ENCODE results near the gene MZB1. TPM values are rescaled to one million over a fixed set of nuclear protein-coding genes. Genes with fewer than 3 reads are reported as not detected.
A peak's percentile ranks its signal among the peaks of the same experiment; 100 is the strongest.

MZB1 gene
- total and polyA plus RNA-seq, 2 of the 13 experiments (the other 11 are each of a cell fraction or from before 2014, with no cell fraction given), result 0.31 to 0.40 TPM

DNA sequence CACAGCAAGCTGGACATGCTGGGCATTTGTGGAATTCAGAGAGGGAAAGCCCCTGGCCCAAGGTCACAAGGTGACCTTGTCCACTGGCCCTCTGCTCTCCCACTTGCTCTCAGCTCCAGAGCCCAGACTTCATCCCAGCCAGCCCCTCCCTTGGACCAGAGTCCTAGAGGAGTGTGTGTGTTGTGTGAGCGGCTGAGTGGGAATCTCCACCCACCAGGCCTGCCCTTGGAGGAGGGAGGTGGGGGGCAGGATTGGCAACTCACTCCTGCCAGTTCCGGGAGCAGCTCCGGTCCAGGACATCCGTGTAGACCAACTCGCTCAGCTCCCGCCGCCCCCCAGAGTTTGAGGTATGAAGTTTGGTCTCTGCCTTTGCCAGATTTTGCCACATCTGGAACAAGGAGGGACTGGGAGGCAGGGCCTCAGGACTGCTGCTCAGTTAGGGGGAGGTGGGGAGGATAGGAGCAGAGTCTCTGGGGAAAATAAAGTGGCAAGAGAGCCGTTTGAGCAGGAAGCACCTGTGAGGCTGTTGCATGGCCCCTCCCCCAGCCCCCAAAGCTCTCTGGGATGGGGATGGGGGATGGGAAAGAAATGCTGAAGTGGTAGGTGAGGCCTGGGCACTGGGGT lies 1.4 kb downstream of the MZB1 start (continued):
- TF ChIP-seq CBX5 (CRISPR knock-in tag; IDR thresholded peaks at IDR 0.05; ENCODE audit: borderline replicate concordance) (no peak), MEIS1 (CRISPR knock-in tag; IDR thresholded peaks at IDR 0.05; ENCODE audit: borderline replicate concordance) (no peak), NR2F2 (IDR thresholded peaks at IDR 0.05; ENCODE audit: borderline replicate concordance, low read depth) (no peak), TCF7L2 (IDR thresholded peaks at IDR 0.05; ENCODE audit: low read depth, low read length) (no peak), ZNF644 (CRISPR knock-in tag; IDR thresholded peaks at IDR 0.05; ENCODE audit: low read depth) (no peak), IRF2 (CRISPR knock-in tag; IDR thresholded peaks at IDR 0.05) (peak; percentile 48; the same call in 1 of the 2 replicates), ZNF331 (CRISPR knock-in tag; IDR thresholded peaks at IDR 0.05) (no peak), FIP1L1 (IDR thresholded peaks at IDR 0.05; ENCODE audit: borderline replicate concordance, insufficient read depth, low read depth, low read length) (no peak), HOMEZ (CRISPR knock-in tag; IDR thresholded peaks at IDR 0.05; ENCODE audit: low read depth) (no peak), GATAD1 (CRISPR knock-in tag; IDR thresholded peaks at IDR 0.05) (no peak), RARG (CRISPR knock-in tag; IDR thresholded peaks at IDR 0.05; ENCODE audit: low read depth) (no peak), ZNF276 (CRISPR knock-in tag; IDR thresholded peaks at IDR 0.05; ENCODE audit: low read depth) (no peak), ZNF709 (CRISPR knock-in tag; IDR thresholded peaks at IDR 0.05) (no peak), DDIT3 (CRISPR knock-in tag; IDR thresholded peaks at IDR 0.05) (no peak), ZNF800 (CRISPR knock-in tag; IDR thresholded peaks at IDR 0.05) (no peak), ZNF703 (CRISPR knock-in tag; IDR thresholded peaks at IDR 0.05; ENCODE audit: borderline replicate concordance) (no peak), HMG20A (CRISPR knock-in tag; IDR thresholded peaks at IDR 0.05; ENCODE audit: borderline replicate concordance) (no peak), ZBTB10 (CRISPR knock-in tag; IDR thresholded peaks at IDR 0.05; ENCODE audit: borderline replicate concordance) (no peak), KDM2A (CRISPR knock-in tag; IDR thresholded peaks at IDR 0.05; ENCODE audit: borderline replicate concordance, low read depth) (peak; percentile 56; the same call in 1 of the 2 replicates)
- TF ChIP-seq, protein P1, sequence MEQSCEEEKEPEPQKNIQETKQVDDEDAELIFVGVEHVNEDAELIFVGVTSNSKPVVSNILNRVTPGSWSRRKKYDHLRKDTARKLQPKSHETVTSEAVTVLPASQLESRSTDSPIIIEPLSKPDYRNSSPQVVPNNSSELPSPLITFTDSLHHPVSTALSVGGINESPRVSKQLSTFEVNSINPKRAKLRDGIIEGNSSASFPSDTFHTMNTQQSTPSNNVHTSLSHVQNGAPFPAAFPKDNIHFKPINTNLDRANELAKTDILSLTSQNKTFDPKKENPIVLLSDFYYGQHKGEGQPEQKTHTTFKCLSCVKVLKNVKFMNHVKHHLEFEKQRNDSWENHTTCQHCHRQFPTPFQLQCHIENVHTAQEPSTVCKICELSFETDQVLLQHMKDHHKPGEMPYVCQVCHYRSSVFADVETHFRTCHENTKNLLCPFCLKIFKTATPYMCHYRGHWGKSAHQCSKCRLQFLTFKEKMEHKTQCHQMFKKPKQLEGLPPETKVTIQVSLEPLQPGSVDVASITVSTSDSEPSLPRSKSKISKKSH (CRISPR knock-in tag; IDR thresholded peaks at IDR 0.05; ENCODE audit: borderline replicate concordance), result no peak
